ENCODE measurements around the gene HAUS6.
"Not testable (repeated sequence)": the region's sequence is repeated elsewhere in the genome, so short reads cannot be mapped to it uniquely, and the experiment has no call there.

The HAUS6 gene

GRCh38 chr9:19102631-19103345, at the start of gene HAUS6:
HAUS6 (minus strand) TSS chr9:19102904; CDS start chr9:19102651, 253 bp downstream.
- FAIRE-seq = peak; percentile 83

DNA sequence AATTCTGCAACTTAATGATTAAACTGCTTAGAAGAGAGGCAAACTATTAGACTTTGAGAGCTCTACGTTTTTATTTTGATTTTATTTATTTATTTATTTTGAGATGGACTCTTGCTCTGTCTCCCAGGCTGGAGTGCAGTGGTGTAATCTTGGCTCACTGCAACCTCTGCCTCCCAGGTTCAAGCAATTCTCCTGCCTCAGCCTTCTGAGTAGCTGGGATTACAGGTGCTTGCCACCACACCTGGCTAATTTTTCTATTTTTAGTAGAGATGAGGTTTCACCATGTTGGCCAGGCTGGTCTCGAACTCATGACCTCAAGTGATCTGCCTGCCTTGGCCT, 49.4 kb upstream of the HAUS6 start:
- not testable (repeated sequence) for FAIRE-seq

GRCh38 chr9:19151425-19152159, 48.9 kb upstream of the HAUS6 start:
- no peak for FAIRE-seq

DNA sequence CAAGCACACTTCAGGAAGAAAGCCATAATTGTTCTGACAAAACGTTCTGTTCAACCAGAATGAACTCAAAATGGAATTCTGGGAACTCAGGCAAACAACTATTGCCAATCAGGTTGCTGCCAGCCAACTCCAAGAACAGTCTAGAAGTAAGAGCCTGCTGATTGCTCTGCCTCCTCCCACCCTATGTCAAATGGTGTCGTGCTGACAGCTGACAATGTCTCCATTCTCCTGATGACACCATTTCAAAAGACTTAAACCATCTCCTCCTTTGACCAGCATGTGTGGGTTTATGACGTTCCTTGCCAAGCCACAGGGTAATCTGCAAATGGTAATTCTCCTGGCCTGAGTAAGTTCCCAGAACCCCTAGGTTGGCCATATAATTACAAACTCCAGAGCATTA, 46.5 kb upstream of the HAUS6 start:
- FAIRE-seq = no peak

- FAIRE-seq = no peak
These were observed 45.5 kb upstream of the HAUS6 start for GRCh38 chr9:19148187-19148586.

- no peak for FAIRE-seq
These were observed 43.8 kb upstream of the HAUS6 start for GRCh38 chr9:19146441-19147024.

GRCh38 chr9:19145881-19146280, 43.2 kb upstream of the HAUS6 start:
- FAIRE-seq = no peak

DNA sequence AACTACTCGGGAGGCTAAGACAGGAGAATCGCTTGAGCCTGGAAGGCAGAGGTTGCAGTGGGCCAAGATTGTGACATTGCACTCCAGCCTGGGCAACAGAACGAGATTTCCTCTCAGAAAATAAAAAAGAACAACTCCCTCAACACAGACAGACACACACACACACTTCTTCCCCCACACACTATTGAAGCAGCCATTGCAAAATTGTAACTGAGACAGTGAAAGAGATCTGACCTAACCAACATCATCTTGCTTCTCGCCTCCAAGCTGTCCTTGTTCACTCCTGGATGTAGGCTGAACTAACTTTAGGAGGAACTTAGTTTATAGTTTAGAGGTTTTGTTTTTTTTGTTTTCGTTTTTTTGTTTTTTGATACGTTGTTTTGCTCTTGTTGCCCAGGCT, 37.6 kb upstream of the HAUS6 start:
- FAIRE-seq = no peak

GRCh38 chr9:19138084-19138483, 35.4 kb upstream of the HAUS6 start:
- no peak for FAIRE-seq

GRCh38 chr9:19137282-19137681, 34.6 kb upstream of the HAUS6 start:
- FAIRE-seq = no peak

DNA sequence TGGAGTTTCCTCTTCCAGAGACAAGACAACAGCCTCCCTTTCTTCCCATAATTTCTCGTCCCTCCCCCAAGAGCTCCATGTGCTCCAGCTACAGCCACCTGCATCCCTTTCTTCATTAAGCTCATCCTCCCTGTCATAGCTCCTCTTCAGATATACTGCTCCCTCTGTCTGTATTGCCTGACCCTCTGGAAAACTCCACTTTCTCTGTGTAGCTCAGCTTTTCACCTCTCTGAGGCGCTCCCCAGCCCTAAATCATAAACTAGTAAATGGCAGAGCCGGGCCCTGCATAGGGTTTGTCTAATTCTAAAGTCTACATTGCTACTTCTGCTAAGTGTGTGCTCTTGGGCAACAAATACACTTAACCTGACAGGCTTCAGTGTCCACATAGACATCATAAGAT, 33.4 kb upstream of the HAUS6 start:
- no peak for FAIRE-seq

DNA sequence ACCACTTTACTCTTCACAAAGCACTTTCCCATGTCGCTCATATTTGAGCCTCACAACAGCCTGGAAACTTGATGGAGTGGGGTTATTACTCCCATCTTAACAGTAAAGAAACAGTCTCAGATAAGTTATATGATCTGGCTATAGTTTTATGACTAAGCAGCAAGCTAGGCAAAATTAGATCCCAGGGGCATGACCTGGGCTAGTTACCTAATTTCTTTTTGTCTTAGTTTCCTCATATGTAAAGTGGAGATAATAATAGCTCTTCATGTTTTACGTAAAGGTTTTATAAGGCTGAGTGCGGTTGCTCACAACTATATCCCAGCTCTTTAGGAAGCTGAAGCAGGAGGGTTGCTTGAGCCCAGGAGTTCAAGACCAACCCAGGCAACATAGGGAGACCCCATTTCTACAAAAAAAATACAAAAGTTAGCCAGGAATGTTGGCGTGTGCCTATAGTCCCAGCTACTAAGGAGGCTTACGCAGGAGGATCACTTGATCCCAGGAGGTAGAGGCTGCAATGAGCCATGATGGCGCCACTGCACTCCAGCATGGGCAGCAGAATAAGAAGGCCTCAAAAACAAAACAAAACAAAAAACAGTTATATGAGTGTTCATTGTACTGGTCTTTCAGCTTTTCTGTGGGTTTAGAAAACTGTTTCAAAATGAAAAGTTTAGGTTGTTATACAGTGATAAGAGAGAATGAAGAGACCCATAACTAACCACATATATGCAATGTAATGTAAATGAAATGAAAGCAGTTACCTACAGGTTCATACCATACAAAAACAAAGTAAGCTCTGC, 31.0 kb upstream of the HAUS6 start:
- FAIRE-seq = no peak

- FAIRE-seq = no peak
These were observed 27.7 kb upstream of the HAUS6 start for GRCh38 chr9:19130436-19130835.

DNA sequence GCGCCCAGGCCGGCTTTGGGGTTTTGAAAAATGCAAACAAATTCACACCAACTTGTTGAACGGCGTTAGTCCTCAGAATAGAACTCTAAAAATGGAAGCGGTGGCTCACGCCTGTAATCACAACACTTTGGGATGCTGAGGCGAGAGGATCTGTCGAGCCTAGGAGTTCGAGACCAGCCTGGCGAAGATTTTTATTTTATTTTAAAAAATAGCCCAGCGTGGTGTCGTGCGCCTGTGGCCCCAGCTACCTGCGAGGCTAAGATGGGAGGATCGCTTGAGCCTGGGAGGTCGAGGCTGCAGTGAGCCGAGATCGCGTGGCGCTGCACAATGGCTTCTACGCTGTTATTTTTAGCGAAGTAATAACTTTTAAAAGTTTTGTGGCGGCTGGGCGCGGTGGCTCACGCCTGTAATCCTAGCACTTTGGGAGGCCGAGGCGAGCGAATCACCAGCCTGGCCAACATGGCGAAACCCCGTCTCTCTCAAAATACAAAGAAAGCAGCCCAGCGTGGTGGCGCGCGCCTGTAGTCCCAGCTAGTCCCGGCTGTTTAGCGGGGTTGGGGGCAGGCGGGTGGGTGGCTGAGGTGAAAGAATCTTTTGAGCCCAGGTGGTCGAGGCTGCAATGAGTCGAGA, 25.3 kb upstream of the HAUS6 start:
- FAIRE-seq = no peak

- FAIRE-seq = no peak
These were observed 21.7 kb upstream of the HAUS6 start for GRCh38 chr9:19124430-19124793.

- FAIRE-seq = no peak
These were observed 19.9 kb upstream of the HAUS6 start for GRCh38 chr9:19122490-19123042.

DNA sequence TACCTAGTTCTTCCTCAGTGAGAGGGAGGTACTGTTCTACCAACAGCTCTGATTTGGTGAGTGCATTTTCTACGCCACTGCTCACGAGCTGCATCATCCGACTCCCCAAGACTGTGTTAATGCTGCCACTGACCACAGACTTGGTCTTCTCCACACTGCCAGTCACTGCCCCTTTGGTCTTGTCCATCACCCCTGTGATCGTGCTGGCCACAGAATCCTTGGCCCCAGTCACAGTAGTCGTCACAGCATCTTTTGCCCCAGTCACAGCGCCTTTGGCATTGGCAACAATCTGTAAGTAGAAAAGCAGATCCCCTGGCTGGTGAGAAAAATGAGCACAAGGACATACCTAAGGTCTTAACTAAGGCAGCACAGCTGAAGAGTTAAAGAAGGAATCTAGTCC, 18.2 kb upstream of the HAUS6 start:
- FAIRE-seq = no peak

DNA sequence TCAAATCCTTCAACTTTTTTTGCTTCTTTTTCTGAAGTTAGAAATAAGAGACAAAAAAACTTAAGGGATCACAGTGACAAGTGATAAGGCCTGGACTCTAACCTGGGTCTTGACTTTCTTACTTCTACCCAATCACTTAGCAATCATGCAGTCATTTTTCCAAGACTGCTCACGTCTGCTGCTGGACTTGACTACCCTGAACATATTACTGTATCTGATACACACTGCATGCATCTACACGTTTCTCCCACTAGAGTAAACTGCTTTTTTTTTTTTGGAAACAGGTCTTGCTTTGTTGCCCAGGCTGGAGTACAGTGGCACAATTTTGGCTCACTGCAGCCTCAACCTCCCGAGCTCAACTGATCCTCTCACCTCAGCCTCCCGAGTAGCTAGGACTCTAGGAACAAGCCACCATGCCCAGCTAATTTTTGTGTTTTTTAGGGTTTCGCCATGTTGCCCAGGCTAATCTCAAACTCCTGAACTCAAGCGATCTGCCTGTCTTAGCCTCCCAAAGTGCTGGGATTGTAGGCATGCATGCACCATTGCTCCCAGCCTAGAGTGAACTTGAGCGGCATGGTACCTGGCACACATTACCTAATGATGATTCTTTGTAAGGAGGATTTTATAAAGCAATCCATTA, 17.2 kb upstream of the HAUS6 start:
- no peak for FAIRE-seq

GRCh38 chr9:19119246-19119645, 16.5 kb upstream of the HAUS6 start:
- FAIRE-seq = no peak

GRCh38 chr9:19117039-19117716, 14.5 kb upstream of the HAUS6 start:
- no peak for FAIRE-seq

DNA sequence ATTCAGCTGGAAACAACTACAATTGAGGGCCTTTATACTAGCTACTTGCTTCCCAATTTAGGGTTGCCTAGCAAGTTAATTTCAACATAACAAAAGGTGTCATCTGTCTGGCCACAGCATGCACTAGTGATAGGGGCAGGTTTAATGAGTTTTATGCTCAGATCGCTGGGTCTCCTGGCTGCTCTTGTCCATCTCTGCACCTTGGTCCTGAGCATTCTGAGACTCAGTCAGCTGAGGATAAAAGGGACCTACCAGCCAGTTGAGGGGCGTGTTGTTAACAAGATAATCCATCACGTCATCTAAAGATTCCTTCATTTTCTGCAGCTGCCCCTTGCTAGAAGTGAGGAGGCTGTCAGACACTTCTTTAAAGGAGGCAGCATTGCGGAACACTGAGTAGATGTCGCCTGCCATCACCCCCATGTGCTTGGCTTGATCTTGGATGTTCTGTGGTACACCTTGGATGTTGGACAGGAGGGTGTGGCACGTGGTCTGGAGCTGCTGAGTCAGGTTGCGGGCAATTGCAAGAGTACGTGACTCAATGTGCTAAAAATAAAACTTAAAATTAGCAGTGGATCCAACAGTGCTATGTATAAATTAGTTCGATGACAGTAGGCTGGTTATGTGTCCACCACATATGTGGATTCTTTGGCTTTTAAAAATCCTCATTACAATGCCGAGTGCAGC, 13.5 kb upstream of the HAUS6 start:
- FAIRE-seq = no peak

All from G401.6 (cell line).